GM12864 (cell line): ENCODE results near the gene LARP4.
"Not testable (repeated sequence)": the region's sequence is repeated elsewhere in the genome, so short reads cannot be mapped to it uniquely, and the experiment has no call there.

Source experiments
- DNase-seq: peaks from one replicate; pipeline ENCODE4 v3.0.0-alpha.2; 2011; ENCODE audit warnings: low read depth
- H3K4me3 ChIP-seq: 2 replicates; pipeline ENCODE4 v1.5.1; 2011; ENCODE audit warnings: mild to moderate bottlenecking, low read depth, low read length, control low read depth
- CTCF ChIP-seq: IDR thresholded peaks from 2 replicates; pipeline ENCODE4 v1.5.1; 2011; ENCODE audit warnings: low read depth, mild to moderate bottlenecking, moderate library complexity, low read length, control low read depth, inconsistent platforms; ENCODE audit errors: missing control alignments

Gene LARP4

GRCh38 chr12:50519353-50519752, 118.7 kb downstream of the LARP4 start:
- H3K4me3 ChIP-seq = no peak overlapping the region
- no peak for TF ChIP-seq CTCF
- no peak for DNase-seq

GRCh38 chr12:50520416-50521207, 119.9 kb downstream of the LARP4 start:
- H3K4me3 ChIP-seq = no peak overlapping the region; the same call in 1 of the 2 replicates
- no peak for TF ChIP-seq CTCF
- DNase-seq = no peak

- H3K4me3 ChIP-seq, DNase-seq: not testable (repeated sequence)
Observed at GRCh38 chr12:50521781-50522180, 121.1 kb downstream of the LARP4 start.

- TF ChIP-seq CTCF = no peak
Observed at GRCh38 chr12:50523772-50524171, 123.1 kb downstream of the LARP4 start.

GRCh38 chr12:50524621-50525020, 123.9 kb downstream of the LARP4 start:
- no peak overlapping the region for H3K4me3 ChIP-seq
- no peak for DNase-seq
- no peak for TF ChIP-seq CTCF

More at GRCh38 chr12:50523772-50524171, 123.1 kb downstream of the LARP4 start:
- no peak for DNase-seq
- H3K4me3 ChIP-seq = no peak overlapping the region

- DNase-seq = no peak
- H3K4me3 ChIP-seq = no peak overlapping the region
- TF ChIP-seq CTCF = no peak
Observed at GRCh38 chr12:50525422-50525821, 124.7 kb downstream of the LARP4 start.

GRCh38 chr12:50527359-50527726, 126.7 kb downstream of the LARP4 start:
- no peak for TF ChIP-seq CTCF
- DNase-seq = no peak
- H3K4me3 ChIP-seq = no peak overlapping the region
